Ovary (tissue), 3 donors: ENCODE measurements around the gene TMEM63A.

Source experiments
- EP300 ChIP-seq: sonication (generic); formaldehyde crosslinking; IDR thresholded peaks from one replicate; pipeline ENCODE4 v1.6.1; 2017; ENCODE audit warnings: antibody characterized with exemption
- POLR2A ChIP-seq: fragments of 450-650 bp; IDR thresholded peaks from one replicate; pipeline ENCODE4 v1.6.1; 2017; ENCODE audit warnings: antibody characterized with exemption, mild to moderate bottlenecking, moderate library complexity
- TF ChIP-seq, protein P1 (sequence below), 3 donors: fragments of 450-650 bp in 2 of 3; fragments of 200-600 bp in 1 of 3; IDR thresholded peaks; one replicate each; pipeline versions ENCODE4 v1.5.1 to v1.8.0; 2016 to 2022; ENCODE audit warnings: antibody characterized with exemption in 3 of 3, mild to moderate bottlenecking in 1 of 3
- donor health status: DM: no; HTN: no; CAD: no.

DNA sequence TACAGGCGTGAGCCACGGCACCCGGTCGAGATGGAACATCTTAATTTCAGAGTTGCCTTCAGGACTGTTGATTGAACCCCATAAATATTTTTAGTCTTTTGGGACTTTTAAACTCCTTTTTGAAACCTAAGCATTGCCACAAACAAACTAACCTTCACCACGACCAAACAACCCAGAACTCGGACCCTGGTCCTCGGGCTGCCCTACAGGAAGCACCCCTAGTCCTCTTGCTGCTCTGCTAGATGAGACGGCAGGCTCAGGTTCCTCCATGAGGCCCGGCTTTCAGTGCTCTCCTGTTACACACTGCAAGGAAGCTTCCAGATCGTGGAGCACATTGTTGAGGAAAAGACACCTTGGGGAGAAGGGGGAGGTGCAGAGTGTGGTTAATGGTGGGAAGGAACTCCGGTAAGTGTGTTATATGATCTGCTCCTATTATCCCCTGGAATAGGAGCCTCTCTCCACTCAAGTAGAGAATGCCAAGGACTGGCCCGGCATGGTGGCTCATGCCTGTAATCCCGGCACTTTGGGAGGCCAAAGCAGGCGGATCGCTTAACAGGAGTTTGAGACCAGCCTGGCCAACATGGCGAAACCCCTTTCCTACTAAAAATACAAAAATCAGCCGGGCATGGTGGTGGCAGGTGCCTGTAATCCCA is 66.5 kb downstream of the TMEM63A start:
- TF ChIP-seq POLR2A (no peak), EP300 (no peak)
- TF ChIP-seq, protein P1, sequence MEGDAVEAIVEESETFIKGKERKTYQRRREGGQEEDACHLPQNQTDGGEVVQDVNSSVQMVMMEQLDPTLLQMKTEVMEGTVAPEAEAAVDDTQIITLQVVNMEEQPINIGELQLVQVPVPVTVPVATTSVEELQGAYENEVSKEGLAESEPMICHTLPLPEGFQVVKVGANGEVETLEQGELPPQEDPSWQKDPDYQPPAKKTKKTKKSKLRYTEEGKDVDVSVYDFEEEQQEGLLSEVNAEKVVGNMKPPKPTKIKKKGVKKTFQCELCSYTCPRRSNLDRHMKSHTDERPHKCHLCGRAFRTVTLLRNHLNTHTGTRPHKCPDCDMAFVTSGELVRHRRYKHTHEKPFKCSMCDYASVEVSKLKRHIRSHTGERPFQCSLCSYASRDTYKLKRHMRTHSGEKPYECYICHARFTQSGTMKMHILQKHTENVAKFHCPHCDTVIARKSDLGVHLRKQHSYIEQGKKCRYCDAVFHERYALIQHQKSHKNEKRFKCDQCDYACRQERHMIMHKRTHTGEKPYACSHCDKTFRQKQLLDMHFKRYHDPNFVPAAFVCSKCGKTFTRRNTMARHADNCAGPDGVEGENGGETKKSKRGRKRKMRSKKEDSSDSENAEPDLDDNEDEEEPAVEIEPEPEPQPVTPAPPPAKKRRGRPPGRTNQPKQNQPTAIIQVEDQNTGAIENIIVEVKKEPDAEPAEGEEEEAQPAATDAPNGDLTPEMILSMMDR (IDR thresholded peaks at IDR 0.05) = no peak
